GM19099 (cell line): ENCODE results near the gene IL32.

Experiments used
- POLR2A ChIP-seq: IDR thresholded peaks from 3 replicates; pipeline ENCODE4 v1.6.1; 2011; ENCODE audit warnings: low read depth; ENCODE audit not compliant: insufficient read length; ENCODE audit errors: extremely low read depth

The IL32 gene

GRCh38 chr16:3036726-3037315 is 28.6 kb upstream of the IL32 start, which contains the start of gene BICDL2:
BICDL2 (minus strand) TSS chr16:3036944; CDS start chr16:3035496, 1,448 bp downstream.
- no peak for TF ChIP-seq POLR2A

GRCh38 chr16:3038256-3038655 is 27.2 kb upstream of the IL32 start:
- no peak for TF ChIP-seq POLR2A

- TF ChIP-seq POLR2A, result no peak
Measured at GRCh38 chr16:3038896-3039295, 26.5 kb upstream of the IL32 start.

- TF ChIP-seq POLR2A, result no peak
Measured at GRCh38 chr16:3042376-3042775, 23.1 kb upstream of the IL32 start.

- TF ChIP-seq POLR2A, result no peak
Measured at GRCh38 chr16:3044708-3045107, 20.7 kb upstream of the IL32 start.

- TF ChIP-seq POLR2A, result no peak
Measured at GRCh38 chr16:3045758-3046640, 19.4 kb upstream of the IL32 start, which contains the start of gene MMP25. MMP25 (plus strand) TSS chr16:3046561; CDS start chr16:3046918, 357 bp downstream.

- no peak for TF ChIP-seq POLR2A
Measured at GRCh38 chr16:3046641-3047386, 18.6 kb upstream of the IL32 start.

GRCh38 chr16:3047387-3047720 is 18.1 kb upstream of the IL32 start:
- TF ChIP-seq POLR2A, result no peak

- no peak for TF ChIP-seq POLR2A
Measured at GRCh38 chr16:3049921-3050481, 15.4 kb upstream of the IL32 start.

GRCh38 chr16:3050487-3050886 is 15.0 kb upstream of the IL32 start:
- no peak for TF ChIP-seq POLR2A

- TF ChIP-seq POLR2A, result no peak
Measured at GRCh38 chr16:3051009-3051408, 14.4 kb upstream of the IL32 start.

GRCh38 chr16:3051494-3051893 is 13.9 kb upstream of the IL32 start:
- TF ChIP-seq POLR2A, result no peak

GRCh38 chr16:3054965-3055733 is 10.3 kb upstream of the IL32 start:
- no peak for TF ChIP-seq POLR2A
